Stimulated activated CD8-positive, alpha-beta memory T cell treated with anti-CD3 and anti-CD28 coated beads, Interleukin-4, amount 100 ng/mL, for 24 hours (primary cell): ENCODE data around the gene ZNF486.
"Not testable (repeated sequence)": the region's sequence is repeated elsewhere in the genome, so short reads cannot be mapped to it uniquely, and the experiment has no call there.

Experiments
- DNase-seq: peaks from one replicate; pipeline ENCODE4 v3.0.0-alpha.2; 2020; ENCODE audit warnings: low read depth

The ZNF486 gene

DNA sequence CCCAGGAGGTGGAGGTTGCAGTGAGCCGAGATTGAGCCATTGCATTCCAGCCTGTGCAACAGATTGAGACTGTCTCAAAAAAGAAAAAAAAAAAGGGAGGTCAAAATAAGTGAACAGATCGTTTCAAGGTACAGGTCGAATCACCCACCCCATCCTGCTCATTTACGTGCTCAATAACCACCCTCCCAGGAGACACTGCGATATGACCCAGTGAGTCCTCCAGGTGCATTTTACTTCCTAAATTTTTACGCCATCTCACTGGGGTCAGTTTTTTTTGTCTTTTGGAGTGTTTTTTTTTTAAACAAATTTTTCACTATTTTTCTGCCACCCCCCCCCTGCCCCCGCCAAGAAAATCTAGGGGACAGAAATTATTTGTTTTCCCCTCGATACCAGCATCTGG lies 68.1 kb downstream of the ZNF486 start:
- no peak for DNase-seq

DNA sequence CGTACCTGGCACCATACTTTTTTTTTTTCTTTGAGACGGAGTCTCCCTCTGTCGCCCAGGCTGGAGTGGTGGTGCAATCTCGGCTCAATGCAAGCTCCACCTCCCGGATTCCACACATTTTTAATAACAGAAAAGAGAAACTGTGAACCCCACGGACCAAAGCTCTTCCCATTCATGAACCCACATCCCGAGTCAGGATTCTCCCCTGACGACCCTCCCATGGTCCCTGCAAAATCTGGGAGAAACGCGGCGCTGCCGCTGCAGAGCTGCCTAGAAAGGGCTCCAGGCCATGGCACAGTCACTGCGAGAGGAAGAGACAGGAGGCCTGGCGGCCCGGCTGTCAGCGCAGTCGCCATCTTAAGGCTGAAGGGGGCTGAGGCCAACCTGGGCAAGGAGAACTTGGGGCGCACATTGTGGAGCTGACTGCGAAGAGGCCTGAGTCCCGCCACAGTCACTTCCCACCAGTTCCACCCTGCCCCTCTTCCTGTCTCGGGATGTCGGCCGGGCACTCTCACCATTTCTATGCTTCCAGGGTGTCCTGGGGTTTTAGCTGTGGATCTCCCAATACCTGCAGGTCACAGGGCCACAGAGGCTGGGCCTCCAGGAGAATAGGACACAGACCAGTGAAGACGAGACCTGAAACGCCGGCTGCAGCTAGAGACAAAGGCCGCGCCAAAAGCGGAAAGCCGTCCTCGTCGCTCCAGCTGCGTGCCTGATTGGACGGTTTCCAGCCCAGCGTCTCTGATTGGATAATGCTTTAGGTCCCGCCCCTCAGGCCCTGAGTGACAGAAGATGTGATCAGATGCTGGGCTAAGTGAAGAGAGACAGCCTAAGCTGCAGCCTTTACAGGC lies 71.0 kb downstream of the ZNF486 start:
- DNase-seq: peak; percentile 81

DNA sequence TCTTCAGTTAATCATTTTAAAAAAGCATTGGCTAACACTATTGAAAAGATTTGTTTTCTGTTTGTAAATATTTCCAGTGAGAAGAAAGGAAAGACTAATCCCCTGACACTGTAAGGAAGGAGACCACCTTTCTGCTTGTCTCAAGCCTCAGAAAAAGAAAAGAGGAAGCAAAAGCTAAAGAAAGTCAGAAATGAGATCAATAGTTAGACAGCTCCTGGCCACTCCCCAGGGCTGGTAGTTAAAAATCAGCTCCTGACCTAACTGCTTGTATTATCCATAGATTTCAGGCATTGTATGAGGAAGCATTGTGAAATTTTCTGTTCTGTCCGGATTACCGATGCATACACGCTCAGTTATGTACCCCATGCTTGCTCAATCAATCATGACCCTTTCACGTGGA lies 76.6 kb downstream of the ZNF486 start:
- no peak for DNase-seq

DNA sequence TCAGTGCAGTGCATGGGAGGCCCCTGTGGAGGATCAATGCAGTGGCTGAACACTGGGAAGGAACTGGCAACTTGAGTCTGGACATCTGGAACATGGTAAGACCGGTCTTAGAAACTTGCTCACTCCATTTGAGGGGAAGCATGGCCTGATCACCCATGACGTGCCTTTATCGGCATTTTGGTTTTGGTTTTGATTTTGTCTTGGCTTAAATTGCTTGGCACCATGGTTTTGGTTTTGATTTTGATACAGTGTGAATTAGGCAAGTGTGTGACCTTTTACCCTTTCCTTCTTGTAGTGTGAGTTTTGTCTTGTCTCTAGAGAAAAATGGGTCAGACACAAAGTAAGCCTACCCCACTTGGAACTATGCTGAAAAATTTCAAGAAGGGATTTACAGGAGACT lies 77.3 kb downstream of the ZNF486 start:
- DNase-seq: no peak

DNA sequence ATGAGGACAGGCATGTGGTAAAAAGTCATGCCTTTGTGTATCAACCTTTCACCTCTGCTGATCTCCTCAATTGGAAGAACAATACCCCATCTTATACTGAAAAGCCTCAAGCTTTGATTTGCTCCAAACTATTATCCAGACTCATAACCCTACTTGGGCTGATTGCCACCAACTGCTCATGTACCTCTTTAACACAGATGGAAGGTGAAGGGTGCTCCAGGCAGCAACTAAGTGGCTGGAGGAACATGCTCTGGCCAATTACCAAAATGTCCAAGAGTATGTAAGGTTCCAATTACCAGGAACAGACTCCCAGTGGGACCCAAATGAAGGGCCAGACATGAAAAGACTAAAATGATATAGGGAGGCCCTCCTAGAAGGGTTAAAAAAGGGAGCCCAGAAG lies 78.3 kb downstream of the ZNF486 start:
- DNase-seq: no peak

DNA sequence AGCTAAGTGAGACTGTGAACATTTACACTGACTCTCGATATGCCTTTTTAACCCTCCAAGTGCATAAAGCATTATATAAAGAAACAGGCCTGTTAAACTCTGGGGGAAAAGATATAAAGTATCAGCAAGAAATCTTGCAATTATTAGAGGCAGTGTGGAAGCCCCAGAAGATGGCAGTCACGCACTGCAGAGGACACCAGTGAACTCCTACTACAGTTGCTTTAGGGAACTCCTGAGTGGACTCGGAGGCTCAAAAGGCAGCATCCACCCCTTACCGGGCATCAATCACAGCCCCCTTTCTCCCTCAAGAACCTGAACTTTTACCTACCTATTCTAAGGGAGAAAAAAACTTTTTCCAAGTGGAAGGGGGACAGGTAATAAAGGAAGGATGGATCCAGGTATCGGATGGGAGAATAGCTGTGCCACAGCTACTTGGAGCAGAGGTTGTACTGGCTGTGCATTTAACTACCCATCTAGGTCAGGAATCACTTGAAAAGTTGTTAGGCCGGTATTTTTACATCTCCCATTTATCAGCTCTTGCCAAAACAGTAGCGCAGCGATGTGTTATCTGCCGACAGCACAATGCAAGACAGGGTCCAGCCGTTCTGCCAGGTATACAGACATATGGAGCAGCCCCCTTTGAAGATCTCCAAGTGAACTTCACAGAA lies 80.1 kb downstream of the ZNF486 start:
- peak; percentile 4 for DNase-seq

DNA sequence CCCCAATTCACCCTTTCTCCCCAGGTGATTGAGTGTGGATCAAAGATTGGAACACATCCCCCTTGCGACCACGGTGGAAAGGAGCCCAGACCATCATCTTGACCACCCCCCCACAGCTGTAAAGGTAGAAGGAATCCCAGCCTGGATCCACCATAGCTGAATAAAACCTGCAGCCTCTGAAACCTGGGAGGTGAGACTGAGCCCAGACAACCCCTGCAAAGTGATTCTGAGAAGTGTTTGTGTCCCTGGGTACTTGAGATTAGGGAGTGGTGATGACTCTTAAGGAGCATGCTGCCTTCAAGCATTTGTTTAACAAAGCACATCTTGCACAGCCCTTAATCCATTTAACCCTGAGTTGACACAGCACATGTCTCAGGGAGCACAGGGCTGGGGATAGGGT lies 81.2 kb downstream of the ZNF486 start:
- DNase-seq: not testable (repeated sequence)
